Natural killer cell (primary cell): ENCODE results near the gene ZNRF4. TPM values are rescaled to one million over a fixed set of nuclear protein-coding genes. Genes with fewer than 3 reads are reported as not detected.

Experiments
- ATAC-seq, 3 donors: fragments of 150-1000 bp in 2 of 3; fragments of 200-7000 bp in 1 of 3; cut with Tn5 transposase; 1 replicate in 1 of 3; 2 replicates in 2 of 3; pipeline ENCODE4 v1.10.0; 2021; ENCODE audit warnings: mild to moderate bottlenecking in 2 of 3, moderate library complexity in 2 of 3
- DNase-seq, 2 donors: peaks; one replicate each; pipeline versions ENCODE4 v3.0.0 to v3.0.0-alpha.2; 2013 to 2021; ENCODE audit warnings: mixed read lengths in 1 of 2
- H3K27ac ChIP-seq: one replicate; pipeline ENCODE4 v1.5.1; 2013; ENCODE audit warnings: mild to moderate bottlenecking, low read length
- H3K27me3 ChIP-seq: one replicate; pipeline ENCODE4 v1.6.1; 2013; ENCODE audit warnings: low read length; ENCODE audit not compliant: control insufficient read depth, insufficient read depth
- H3K36me3 ChIP-seq: one replicate; pipeline ENCODE4 v1.6.1; 2013; ENCODE audit warnings: low read length; ENCODE audit not compliant: control insufficient read depth, insufficient read depth
- H3K4me1 ChIP-seq: one replicate; pipeline ENCODE4 v1.6.1; 2013; ENCODE audit warnings: low read length; ENCODE audit not compliant: control insufficient read depth, insufficient read depth
- H3K4me3 ChIP-seq: one replicate; pipeline ENCODE4 v1.5.1; 2013; ENCODE audit warnings: low read length
- H3K9me3 ChIP-seq: one replicate; pipeline ENCODE4 v1.6.1; 2013; ENCODE audit warnings: low read length; ENCODE audit not compliant: control insufficient read depth, insufficient read depth
- H3K27ac Mint-ChIP-seq, 2 donors: one replicate each; pipeline ENCODE4 v1.8.0; 2022; ENCODE audit warnings: mild to moderate bottlenecking in 2 of 2, mixed read lengths in 2 of 2, moderate library complexity in 1 of 2
- H3K27me3 Mint-ChIP-seq, 2 donors: one replicate each; pipeline ENCODE4 v1.8.0; 2022; ENCODE audit warnings: low read depth in 2 of 2, mixed read lengths in 2 of 2
- H3K36me3 Mint-ChIP-seq: one replicate; pipeline ENCODE4 v1.8.0; 2022; ENCODE audit warnings: mixed read lengths
- H3K4me1 Mint-ChIP-seq, 2 donors: one replicate each; pipeline ENCODE4 v1.8.0; 2022; ENCODE audit warnings: mixed read lengths in 2 of 2
- H3K4me3 Mint-ChIP-seq: one replicate; pipeline ENCODE4 v1.8.0; 2022; ENCODE audit warnings: mild to moderate bottlenecking, moderate library complexity, mixed read lengths
- H3K9me3 Mint-ChIP-seq, 2 donors: one replicate each; pipeline ENCODE4 v1.8.0; 2022; ENCODE audit warnings: mixed read lengths in 2 of 2
- CTCF ChIP-seq: fragments of 200-600 bp; IDR thresholded peaks from one replicate; pipeline ENCODE4 v1.8.0; 2022; ENCODE audit warnings: antibody characterized with exemption
- WGBS: methylation state at CpG from one replicate; pipeline ENCODE4 v1.1.7; 2013; ENCODE audit warnings: missing lambda C conversion rate; ENCODE audit not compliant: insufficient coverage; 5-methylcytosine and 5-hydroxymethylcytosine counted together
- intact Hi-C: fragments of 100-400 bp; cut with micrococcal nuclease; formaldehyde crosslinking; loops from one replicate; pipeline ENCODE4 v1.14.2; 2022
- total RNA-seq, 4 donors: library from RNA; stranded (reverse); fragments of 120-200 nt in 1 of 4; gene quantifications; one replicate each; pipeline versions ENCODE4 v1.2.3 to v1.2.4, GENCODE V29; 2013 to 2022

The ZNRF4 gene
- total RNA-seq, 3 donors from 2014 or later (not counting 1 experiment from before 2014, with no cell fraction given): not detected

- Mint-ChIP-seq H3K9me3 (peaks cover 0 to 3% of the 10 kb centered on the region in 2 donors), H3K27me3 (peaks cover 29 to 35% of the 10 kb centered on the region in 2 donors), H3K4me1 (no peaks in the 10 kb centered on the region), H3K4me3 (no peak overlapping the region), H3K36me3 (no peaks in the 10 kb centered on the region), H3K27ac (no peak overlapping the region)
- TF ChIP-seq CTCF: no peak
- Histone ChIP-seq H3K36me3 (no peaks in the 10 kb centered on the region), H3K9me3 (no peaks in the 10 kb centered on the region), H3K4me3 (no peak overlapping the region), H3K27ac (no peak overlapping the region), H3K4me1 (no peaks in the 10 kb centered on the region), H3K27me3 (no peaks in the 10 kb centered on the region)
- 71% methylated on average over 7 of the region's 8 CpGs for WGBS
- ATAC-seq (no peak), DNase-seq (no peak)
- intact Hi-C loops: no loop called here
Measured at GRCh38 chr19:5478925-5479588, 23.8 kb downstream of the ZNRF4 start.

GRCh38 chr19:5479958-5480357, 24.7 kb downstream of the ZNRF4 start:
- Histone ChIP-seq H3K4me1 (no peaks in the 10 kb centered on the region), H3K4me3 (no peak overlapping the region), H3K27me3 (no peaks in the 10 kb centered on the region), H3K36me3 (no peaks in the 10 kb centered on the region), H3K27ac (no peak overlapping the region), H3K9me3 (no peaks in the 10 kb centered on the region)
- Mint-ChIP-seq H3K4me1 (no peaks in the 10 kb centered on the region), H3K36me3 (no peaks in the 10 kb centered on the region), H3K9me3 (peaks cover 0 to 3% of the 10 kb centered on the region in 2 donors), H3K27me3 (peaks cover 34 to 38% of the 10 kb centered on the region in 2 donors), H3K4me3 (no peak overlapping the region), H3K27ac (no peak overlapping the region)
- ATAC-seq (no peak), DNase-seq (no peak)
- intact Hi-C loops: no loop called here
- WGBS: 57% methylated on average over 14 of the region's 14 CpGs
- no peak for TF ChIP-seq CTCF

- Mint-ChIP-seq H3K27ac (no peak overlapping the region), H3K27me3 (peaks cover 37 to 43% of the 10 kb centered on the region in 2 donors), H3K36me3 (no peaks in the 10 kb centered on the region), H3K4me1 (no peaks in the 10 kb centered on the region), H3K4me3 (no peak overlapping the region), H3K9me3 (peaks cover 0 to 3% of the 10 kb centered on the region in 2 donors)
- Histone ChIP-seq H3K36me3 (no peaks in the 10 kb centered on the region), H3K9me3 (no peaks in the 10 kb centered on the region), H3K27me3 (no peaks in the 10 kb centered on the region), H3K4me1 (no peaks in the 10 kb centered on the region), H3K27ac (no peak overlapping the region), H3K4me3 (no peak overlapping the region)
- intact Hi-C loops: no loop called here
- TF ChIP-seq CTCF: peak; percentile 46
- DNase-seq: peak in 1 of 2 donors; percentile 54
- ATAC-seq: peak in 1 of 3 donors; percentile 43
- 54% methylated on average over 6 of the region's 6 CpGs for WGBS
Measured at GRCh38 chr19:5480427-5480836, 25.2 kb downstream of the ZNRF4 start.

- DNase-seq: no peak
- intact Hi-C loops: no loop called here
Measured at GRCh38 chr19:5481957-5482356, 26.7 kb downstream of the ZNRF4 start.

More at GRCh38 chr19:5481957-5482356, 26.7 kb downstream of the ZNRF4 start:
- ATAC-seq: no peak
- Histone ChIP-seq H3K27me3 (no peaks in the 10 kb centered on the region), H3K27ac (no peak overlapping the region), H3K36me3 (no peaks in the 10 kb centered on the region), H3K4me1 (no peaks in the 10 kb centered on the region), H3K9me3 (no peaks in the 10 kb centered on the region), H3K4me3 (no peak overlapping the region)
- 75% methylated on average over 2 of the region's 2 CpGs for WGBS
- H3K4me1 Mint-ChIP-seq: no peaks in the 10 kb centered on the region
- H3K4me3 Mint-ChIP-seq: no peak overlapping the region
- H3K36me3 Mint-ChIP-seq: no peaks in the 10 kb centered on the region
- peaks cover 38 to 44% of the 10 kb centered on the region in 2 donors for H3K27me3 Mint-ChIP-seq
- H3K27ac Mint-ChIP-seq: no peak overlapping the region
- peaks cover 0 to 3% of the 10 kb centered on the region in 2 donors for H3K9me3 Mint-ChIP-seq
- no peak for TF ChIP-seq CTCF
